ENCODE results near the gene MPEG1. TPM values are rescaled to one million over a fixed set of nuclear protein-coding genes. Genes with fewer than 3 reads are reported as not detected.
A peak's percentile ranks its signal among the peaks of the same experiment; 100 is the strongest.

MPEG1 gene
- total RNA-seq, 1 experiment from 2014 or later, result 0.08 TPM

DNA sequence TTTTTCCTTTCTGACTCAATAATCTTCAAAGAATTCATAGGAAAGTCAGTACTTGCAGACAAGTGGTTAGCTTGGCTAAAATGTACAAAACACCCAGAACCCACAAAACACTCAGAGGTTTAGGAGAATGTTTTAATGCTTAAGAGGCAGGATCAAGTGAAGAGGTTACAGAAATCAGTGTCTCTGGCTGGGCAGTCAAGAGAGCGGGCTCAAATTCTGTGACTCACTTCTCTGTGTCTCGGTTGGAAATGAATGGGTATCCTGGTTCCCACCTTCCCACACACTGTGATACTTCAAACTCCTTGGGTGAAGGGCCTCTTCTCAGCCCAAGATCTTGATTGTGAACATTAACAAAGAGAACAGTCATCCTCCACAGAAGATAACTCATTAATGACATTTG, 3.8 kb downstream of the MPEG1 start:
- ChIA-PET POLR2A (no interaction called here), CTCF (interaction anchor here (0.7 kb wide), 1 partner anchor 51 kb away, joined by 3 read pairs; no protein-coding TSS in a partner anchor)
- H3K27me3 ChIP-seq (ENCODE audit: control insufficient read depth, insufficient read depth, low read length), result no peaks in the 10 kb centered on the region; the same call in 1 of the 2 replicates
- no peak for ATAC-seq
- H3K4me1 ChIP-seq (ENCODE audit: control insufficient read depth, insufficient read depth, low read length), result no peaks in the 10 kb centered on the region
- no peaks in the 10 kb centered on the region for H3K9me3 ChIP-seq (ENCODE audit: control insufficient read depth, insufficient read depth, low read depth, low read length)
- TF ChIP-seq, protein P1, sequence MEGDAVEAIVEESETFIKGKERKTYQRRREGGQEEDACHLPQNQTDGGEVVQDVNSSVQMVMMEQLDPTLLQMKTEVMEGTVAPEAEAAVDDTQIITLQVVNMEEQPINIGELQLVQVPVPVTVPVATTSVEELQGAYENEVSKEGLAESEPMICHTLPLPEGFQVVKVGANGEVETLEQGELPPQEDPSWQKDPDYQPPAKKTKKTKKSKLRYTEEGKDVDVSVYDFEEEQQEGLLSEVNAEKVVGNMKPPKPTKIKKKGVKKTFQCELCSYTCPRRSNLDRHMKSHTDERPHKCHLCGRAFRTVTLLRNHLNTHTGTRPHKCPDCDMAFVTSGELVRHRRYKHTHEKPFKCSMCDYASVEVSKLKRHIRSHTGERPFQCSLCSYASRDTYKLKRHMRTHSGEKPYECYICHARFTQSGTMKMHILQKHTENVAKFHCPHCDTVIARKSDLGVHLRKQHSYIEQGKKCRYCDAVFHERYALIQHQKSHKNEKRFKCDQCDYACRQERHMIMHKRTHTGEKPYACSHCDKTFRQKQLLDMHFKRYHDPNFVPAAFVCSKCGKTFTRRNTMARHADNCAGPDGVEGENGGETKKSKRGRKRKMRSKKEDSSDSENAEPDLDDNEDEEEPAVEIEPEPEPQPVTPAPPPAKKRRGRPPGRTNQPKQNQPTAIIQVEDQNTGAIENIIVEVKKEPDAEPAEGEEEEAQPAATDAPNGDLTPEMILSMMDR (IDR thresholded peaks at IDR 0.05), result no peak
- TF ChIP-seq TCF7L2 (IDR thresholded peaks at IDR 0.05; ENCODE audit: low read depth, low read length), result no peak
- no peak for TF ChIP-seq POLR2AphosphoS5 (IDR thresholded peaks at IDR 0.05; ENCODE audit: low read depth, low read length)
- no peak for TF ChIP-seq SIN3A (IDR thresholded peaks at IDR 0.05; ENCODE audit: borderline replicate concordance, insufficient read depth, low read depth, low read length)
- TF ChIP-seq, protein P2, sequence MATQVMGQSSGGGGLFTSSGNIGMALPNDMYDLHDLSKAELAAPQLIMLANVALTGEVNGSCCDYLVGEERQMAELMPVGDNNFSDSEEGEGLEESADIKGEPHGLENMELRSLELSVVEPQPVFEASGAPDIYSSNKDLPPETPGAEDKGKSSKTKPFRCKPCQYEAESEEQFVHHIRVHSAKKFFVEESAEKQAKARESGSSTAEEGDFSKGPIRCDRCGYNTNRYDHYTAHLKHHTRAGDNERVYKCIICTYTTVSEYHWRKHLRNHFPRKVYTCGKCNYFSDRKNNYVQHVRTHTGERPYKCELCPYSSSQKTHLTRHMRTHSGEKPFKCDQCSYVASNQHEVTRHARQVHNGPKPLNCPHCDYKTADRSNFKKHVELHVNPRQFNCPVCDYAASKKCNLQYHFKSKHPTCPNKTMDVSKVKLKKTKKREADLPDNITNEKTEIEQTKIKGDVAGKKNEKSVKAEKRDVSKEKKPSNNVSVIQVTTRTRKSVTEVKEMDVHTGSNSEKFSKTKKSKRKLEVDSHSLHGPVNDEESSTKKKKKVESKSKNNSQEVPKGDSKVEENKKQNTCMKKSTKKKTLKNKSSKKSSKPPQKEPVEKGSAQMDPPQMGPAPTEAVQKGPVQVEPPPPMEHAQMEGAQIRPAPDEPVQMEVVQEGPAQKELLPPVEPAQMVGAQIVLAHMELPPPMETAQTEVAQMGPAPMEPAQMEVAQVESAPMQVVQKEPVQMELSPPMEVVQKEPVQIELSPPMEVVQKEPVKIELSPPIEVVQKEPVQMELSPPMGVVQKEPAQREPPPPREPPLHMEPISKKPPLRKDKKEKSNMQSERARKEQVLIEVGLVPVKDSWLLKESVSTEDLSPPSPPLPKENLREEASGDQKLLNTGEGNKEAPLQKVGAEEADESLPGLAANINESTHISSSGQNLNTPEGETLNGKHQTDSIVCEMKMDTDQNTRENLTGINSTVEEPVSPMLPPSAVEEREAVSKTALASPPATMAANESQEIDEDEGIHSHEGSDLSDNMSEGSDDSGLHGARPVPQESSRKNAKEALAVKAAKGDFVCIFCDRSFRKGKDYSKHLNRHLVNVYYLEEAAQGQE (IDR thresholded peaks at IDR 0.05; ENCODE audit: insufficient read depth in 1 of 2, low read depth in 2 of 2, low read length in 1 of 2), result no peak
- no peak for DNase-seq (ENCODE audit: low read depth, low spot score)
- H3K4me3 ChIP-seq (ENCODE audit: low read depth in 2 of 2, low read length in 2 of 2), result no peak overlapping the region
- no peaks in the 10 kb centered on the region for H3K36me3 ChIP-seq (ENCODE audit: control insufficient read depth, insufficient read depth, low read length)
- BruUV-seq (replicated peaks), result no TSS peak
- intact Hi-C loops (cut with micrococcal nuclease; ENCODE audit: unreplicated experiment), result loop anchor here (1.0 kb wide), 1 partner anchor 38 kb away; no protein-coding TSS in a partner anchor
- in situ Hi-C loops (cut with HindIII; ENCODE audit: low pct_unique_long_range_greater_than_20kb, low sequenced_read_pairs), result no loop called here
- no peak overlapping the region for H3K27ac ChIP-seq (ENCODE audit: low read length)

DNA sequence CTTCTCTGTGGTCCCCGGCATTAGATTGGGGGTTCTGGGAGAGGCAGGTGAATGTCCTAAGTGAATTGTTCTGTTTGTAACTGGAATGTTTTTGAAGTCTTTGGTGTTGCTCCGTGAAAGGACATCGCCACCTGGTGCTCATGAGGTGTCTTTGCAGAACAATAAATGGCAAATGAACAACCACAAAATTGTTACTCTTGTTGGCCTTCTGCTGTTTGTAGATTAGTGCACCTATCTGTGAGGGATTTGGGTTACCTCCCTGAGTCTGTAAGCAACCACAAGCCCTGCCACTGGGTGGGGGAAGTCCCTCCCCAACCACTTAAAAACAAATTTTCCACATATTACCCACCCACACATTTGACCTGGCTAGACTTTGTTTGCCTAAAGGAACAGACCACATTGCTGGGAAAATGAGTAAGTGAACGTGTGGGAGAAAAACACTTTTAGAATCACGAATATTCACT, 4.7 kb downstream of the MPEG1 start:
- ATAC-seq (0 out of 2 replicates have a peak, but pooled peaks have one; percentile 45), DNase-seq (ENCODE audit: low read depth, low spot score) (peak; percentile 33)
- BruUV-seq (replicated peaks), result no TSS peak
- Histone ChIP-seq H3K27me3 (ENCODE audit: control insufficient read depth, insufficient read depth, low read length) (no peaks in the 10 kb centered on the region; the same call in 1 of the 2 replicates), H3K9me3 (ENCODE audit: control insufficient read depth, insufficient read depth, low read depth, low read length) (no peaks in the 10 kb centered on the region), H3K4me3 (ENCODE audit: low read depth in 2 of 2, low read length in 2 of 2) (no peak overlapping the region), H3K27ac (ENCODE audit: low read length) (no peak overlapping the region), H3K4me1 (ENCODE audit: control insufficient read depth, insufficient read depth, low read length) (no peaks in the 10 kb centered on the region), H3K36me3 (ENCODE audit: control insufficient read depth, insufficient read depth, low read length) (no peaks in the 10 kb centered on the region)
- ChIA-PET CTCF (interaction anchor here (0.6 kb wide), 1 partner anchor 180 kb away, joined by 4 read pairs; no protein-coding TSS in a partner anchor), POLR2A (no interaction called here)
- intact Hi-C loops (cut with micrococcal nuclease; ENCODE audit: unreplicated experiment) (loop anchor here (1.0 kb wide), 1 partner anchor 37 kb away; no protein-coding TSS in a partner anchor), in situ Hi-C loops (cut with HindIII; ENCODE audit: low pct_unique_long_range_greater_than_20kb, low sequenced_read_pairs) (no loop called here)
- TF ChIP-seq POLR2AphosphoS5 (IDR thresholded peaks at IDR 0.05; ENCODE audit: low read depth, low read length), result no peak
- TF ChIP-seq, protein P1 (IDR thresholded peaks at IDR 0.05), result peak; percentile 84

All from Panc1 (cell line).